GM18870 (cell line): ENCODE data around the gene AKT1.

Experiments
- ATAC-seq: cut with Tn5 transposase; IDR thresholded peaks from one replicate; pipeline ENCODE4 v1.9.1; 2021; ENCODE audit warnings: moderate library complexity; ENCODE audit not compliant: unreplicated experiment

Gene AKT1

DNA sequence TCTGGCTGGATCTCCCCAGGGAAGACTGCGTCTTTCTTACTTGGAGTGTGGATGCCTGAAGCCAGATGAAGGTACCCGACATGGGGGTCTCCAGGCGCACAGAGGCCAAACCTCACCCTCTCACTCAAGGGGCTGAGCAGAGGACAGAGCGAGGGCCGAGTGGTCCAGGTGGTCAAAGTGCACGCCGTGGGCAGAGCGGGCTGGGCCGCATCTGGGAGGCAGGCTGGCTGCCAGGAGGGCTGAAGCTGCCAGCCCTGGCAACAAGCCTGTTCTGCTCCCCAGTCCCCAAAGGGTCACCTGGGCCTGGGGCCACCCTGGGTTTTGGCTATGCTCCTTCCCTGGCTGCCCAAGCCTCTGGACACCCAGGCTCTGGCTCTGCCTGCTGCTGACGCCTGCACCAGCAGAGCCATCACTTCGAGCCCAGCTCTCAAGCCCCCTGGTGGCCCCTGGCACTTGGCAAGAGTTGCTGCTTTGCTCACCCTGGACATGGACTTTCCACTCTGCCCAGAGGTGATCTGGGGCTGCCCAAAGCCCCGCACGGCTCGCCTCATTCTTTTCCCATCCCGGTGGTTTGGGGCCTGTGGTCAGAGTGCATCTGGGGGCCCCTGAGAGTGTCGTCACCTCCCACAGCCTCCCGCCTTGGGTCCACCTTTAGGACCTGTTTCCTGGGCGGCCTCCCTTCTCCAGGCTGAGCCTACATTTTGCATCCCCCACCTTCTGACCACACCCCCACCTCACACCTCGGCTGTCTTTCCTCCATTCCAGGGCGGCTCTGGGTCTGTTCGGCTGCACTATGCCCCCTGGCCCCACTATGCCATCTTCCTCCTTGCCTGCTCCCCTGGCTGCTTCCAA is 68.7 kb downstream of the AKT1 start:
- no peak for ATAC-seq

DNA sequence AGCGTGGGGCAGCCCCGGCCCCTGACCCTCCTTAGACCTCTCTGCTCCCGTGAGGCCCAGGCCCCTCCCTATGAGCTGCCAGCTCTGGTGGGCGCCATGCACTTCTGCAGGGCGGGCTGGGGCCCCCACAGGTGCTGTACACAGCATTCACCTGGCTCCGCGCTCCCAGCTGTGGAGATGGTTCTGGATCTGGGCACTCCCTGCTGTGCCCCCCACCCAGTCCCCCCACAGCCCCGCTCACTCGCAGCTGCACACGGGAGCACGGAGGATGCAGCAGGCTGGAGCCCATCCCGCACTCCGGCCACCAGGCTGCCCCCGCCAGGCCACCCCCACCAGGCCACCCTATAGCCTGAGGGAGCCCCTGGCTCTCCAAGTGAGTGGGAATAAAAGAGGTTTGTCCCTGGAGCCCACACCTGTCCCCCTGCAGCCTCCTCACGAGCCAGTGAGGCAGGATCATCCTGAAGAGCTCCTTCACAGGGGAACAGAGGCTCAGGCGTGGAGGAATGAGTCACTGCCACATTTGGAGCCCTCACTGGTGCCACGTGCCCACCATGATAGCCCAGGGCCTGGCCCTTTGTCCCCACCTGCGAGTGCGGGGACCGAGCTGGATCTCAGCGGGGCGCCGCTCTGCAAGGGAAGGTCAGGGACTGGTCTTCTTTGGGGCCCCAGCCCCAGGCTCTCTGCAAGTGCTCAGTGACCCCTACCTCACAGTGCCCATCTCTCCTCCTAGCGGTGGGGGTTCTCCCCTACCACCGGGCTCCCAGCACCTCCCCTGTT is 69.6 kb downstream of the AKT1 start:
- no peak for ATAC-seq

DNA sequence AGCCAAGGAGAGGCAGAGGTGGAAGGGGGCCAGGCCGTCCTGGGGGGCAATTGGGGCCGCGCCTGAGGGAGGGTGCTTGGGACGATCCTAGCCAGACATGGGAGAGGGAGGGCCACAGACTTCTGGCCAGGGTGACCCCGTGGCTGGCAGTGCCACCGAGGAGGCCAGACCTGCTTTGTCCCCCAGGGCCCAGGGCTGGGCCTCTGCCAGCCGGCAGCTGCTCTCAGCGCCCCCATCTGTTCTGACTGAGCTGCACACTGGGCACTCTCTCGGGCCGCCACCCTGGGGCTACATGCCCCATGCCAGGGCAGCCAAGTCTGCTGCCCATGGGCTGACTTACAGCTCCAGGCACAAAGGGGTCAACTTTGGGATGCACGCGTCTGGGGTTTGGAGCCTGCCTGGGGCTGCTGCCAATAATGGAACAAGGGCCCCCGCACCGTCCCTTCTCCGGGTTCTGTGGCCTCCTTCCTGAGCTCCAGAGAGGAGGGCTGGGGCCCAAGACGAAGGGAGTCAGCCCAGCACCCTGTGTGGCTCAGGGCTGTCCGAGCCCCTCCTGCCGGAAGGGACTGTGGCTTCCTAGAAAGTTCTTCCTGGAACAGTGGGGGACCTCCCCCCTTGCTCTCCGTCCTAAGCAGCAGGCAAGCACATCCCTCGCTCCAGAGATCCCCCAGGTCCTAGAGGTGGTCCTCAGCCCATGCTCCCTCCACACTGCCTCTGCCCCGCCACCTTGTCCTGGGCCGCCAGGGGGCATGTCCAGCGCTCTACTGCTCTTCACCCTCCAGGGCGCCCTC is 70.4 kb downstream of the AKT1 start:
- ATAC-seq, result no peak

DNA sequence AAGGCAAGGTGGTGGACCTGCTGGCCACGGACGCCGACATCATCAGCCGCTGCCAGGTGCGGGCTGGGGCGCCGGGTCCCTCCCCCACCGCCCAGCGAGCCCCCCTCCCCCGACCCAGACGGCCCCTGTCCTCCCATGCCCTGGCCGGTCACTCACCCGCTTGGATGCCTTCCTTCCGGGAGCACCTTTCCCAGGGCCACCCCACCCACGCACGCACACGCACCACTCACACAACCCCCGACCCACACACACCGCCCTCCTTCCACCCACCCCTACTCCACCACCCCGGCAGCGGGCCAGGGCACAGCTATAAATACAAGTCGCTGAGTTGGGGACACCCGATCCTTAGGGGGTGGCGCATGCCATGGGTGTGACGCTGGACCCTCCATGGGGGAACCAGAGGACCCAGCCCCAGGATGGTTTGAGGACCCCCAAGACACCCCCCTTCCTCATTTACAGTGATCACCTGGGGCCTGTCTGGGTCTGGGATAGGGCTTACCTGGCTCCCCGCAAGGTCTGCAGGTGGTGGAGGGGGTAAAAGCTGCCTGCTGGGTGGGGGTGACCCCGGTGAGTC is 71.1 kb downstream of the AKT1 start:
- ATAC-seq, result no peak

DNA sequence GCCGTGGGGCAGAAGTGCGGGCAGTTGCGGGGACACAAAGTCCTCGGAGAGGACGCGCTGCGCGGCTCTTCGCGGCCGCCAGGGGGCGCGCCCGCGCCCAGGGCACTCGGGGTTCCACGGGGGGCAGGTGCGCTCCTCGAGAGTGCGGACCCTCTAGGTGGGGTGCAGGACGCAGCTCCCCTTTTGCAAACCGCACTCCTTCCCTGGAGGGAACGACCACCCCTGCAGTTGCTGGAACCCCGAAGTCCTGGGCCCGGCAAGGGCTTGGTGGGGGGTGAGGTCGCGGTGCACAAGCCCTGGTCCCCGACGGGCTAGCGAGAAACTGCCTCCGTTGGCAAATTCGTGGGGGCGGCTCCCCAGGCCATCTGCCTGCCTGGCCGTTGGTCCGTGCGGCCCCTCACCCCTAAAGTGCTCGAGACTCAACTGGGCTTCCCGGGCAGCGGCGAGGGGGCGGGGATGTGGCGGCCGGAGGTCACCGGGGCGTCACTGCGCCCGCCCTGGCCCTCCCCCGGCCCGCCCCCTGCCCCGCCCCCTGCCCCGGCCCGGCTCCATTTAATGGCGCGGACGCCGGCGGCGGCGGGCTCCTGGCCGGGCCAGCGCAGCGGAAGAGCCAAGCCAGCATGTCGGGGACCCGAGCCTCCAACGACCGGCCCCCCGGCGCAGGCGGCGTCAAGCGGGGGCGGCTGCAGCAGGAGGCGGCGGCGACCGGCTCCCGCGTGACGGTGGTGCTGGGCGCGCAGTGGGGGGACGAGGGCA is 71.7 kb downstream of the AKT1 start, which contains the start of gene ADSS1:
Gene ADSS1 (plus strand): TSS at position 579 of the 756 bp plus-strand sequence. CDS start 42 bp downstream, at position 621.
- ATAC-seq, result no peak

DNA sequence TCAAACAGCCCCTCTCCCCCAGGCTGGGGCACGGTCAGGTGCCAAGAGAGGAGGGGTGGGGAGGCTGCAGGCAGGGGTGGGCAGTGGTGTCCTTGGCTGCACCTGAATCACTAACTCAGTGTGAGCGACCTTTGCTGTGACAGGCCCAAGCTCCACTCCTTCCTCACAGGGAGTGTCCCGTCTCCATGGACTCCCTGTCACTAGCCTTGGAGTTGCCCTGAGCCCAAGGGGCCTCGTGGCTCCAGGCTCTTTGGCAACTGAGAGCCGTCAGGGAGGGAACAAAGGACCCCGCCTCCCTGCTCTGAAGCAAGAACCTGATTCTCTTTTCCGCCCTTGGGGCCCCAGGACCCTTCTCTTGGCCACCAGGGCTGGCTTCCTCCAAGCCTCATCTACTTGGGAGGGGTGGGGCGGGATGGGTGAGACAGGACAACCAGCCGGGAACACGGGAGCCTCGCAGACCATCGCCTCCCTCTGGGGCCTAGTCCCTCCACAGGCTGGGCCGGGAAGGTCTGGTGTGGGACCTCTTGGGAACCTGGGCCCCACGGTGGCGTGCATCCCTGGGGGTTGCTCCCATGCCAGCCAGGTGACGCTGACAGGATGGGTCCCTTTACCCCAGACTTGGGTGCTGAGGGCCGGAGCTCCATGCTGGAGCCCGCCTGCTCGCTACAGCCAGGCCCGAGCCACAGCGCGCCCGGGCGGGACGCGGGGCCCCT is 72.5 kb downstream of the AKT1 start:
- ATAC-seq, result no peak

DNA sequence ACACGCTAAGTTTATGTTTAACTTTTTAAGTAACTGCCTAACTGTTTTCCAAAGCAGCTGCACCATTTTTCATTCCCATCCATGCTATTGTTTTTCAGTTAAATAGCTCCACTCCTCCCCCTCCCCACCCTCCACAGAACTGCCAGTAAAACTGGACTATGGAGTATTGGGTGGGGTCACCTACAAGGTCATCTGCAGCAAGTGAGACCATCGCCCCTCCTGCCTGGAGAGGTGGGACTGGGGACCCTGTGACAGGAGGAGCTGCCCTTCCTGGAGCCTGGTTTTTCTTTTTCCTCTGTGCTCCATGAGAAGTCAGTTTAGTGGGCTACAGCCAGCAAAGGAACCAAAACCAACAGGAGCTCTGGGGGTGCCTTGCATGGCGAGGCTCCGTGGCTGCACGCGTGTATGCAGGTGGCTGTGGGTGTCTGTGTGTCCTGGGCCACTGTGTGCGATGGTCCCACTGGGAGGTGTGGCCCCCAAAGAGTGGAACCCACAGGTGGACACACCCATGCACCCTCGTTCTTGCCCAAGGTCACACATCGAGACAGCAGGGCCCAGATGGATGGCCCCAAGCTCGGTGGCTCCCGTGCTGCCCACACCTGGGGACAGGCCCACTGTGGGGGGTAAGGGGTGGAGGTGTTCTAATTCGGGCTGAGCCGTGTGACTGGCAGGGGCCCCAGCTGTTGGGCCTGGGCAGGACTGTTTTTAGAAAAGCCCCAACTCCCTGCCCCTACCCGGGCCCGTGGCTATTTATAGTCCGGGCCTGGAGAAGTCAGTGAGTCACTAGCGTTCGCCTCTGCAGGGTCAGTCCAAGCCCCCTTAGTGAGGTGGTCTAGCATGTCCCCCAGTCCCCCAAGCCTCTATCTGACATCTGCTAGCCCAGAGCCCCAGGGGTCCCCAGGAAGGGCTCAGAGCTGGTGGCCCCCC is 73.8 kb downstream of the AKT1 start:
- no peak for ATAC-seq
